Measurements from ENCODE around the gene MCC.
"Not testable (repeated sequence)": the region's sequence is repeated elsewhere in the genome, so short reads cannot be mapped to it uniquely, and the experiment has no call there.

MCC gene

GRCh38 chr5:113489299-113489698 lies 1.0 kb upstream of the MCC start:
- DNase-seq = peak; percentile 91 to 92

DNA sequence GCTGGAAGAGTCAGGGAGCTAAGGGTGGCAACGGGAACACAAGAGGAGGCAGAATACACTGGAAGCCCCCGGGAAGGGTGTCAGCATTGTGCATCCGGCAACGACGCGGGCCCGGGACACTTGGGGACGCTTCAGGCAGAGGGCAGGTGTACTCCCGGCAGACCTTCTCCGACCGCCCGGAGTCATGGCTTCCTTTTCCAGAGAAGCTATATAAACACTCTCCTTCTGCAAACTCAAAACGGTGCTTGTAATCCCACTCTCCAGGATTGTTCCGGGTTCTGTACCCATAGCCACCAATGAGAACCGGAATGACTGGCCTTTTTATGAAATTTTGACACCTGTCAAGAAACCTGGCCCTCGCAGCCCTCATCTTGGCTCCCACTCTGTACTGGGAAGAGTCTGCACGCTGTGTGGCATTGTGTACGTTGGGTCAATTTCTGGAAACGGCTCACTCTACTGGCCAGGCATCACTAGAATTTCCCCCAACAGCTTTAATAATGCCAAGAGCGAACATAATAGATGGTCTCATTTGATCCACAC lies 462 bp upstream of the MCC start:
- DNase-seq = no peak

GRCh38 chr5:113487416-113487780 lies 855 bp downstream of the MCC start:
- no peak for DNase-seq

DNA sequence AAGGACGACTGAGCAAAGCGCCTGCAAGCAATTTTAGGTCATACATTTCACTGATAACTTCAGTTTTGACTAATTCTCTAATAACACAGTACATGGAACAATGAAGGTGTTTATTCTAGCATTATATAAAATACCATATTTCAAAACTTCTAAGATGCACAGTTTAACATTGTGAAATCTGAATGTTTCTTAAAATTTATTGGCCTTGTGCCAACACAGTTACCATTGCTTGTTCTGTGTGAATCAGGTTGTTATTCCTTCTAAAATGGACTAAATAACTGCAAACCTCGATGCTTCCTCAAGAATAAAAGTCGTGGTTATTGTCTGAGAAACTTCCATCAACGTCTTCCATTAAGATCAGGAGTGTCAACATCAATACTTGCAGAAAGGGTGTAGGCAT lies 8.0 kb downstream of the MCC start:
- DNase-seq = no peak

- no peak for DNase-seq
These were observed 9.6 kb downstream of the MCC start for GRCh38 chr5:113478691-113479090.

- no peak for DNase-seq
These were observed 14.0 kb downstream of the MCC start for GRCh38 chr5:113474100-113474728.

DNA sequence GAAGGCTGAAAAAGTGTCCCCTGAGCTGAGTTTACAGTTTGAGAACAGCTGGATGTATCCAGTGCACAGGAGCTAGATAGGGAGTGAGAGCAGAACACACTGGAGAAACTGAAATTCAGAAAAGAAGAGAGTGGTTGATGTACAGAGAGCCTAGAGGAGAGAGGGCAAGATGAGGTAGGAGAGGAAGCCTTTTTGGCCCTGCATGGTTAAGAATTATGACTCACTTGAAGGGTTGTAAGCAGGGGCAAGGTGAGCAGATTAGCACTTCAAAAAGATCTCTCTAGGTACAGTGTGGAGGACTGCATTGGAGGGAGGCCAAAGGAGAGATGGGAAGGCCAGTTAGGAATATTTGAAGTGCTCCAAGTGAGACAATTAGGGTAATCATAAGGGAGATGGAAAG lies 25.2 kb downstream of the MCC start:
- DNase-seq = no peak

- DNase-seq = not testable (repeated sequence)
These were observed 31.1 kb downstream of the MCC start for GRCh38 chr5:113457106-113457505.

- DNase-seq = no peak
These were observed 35.3 kb downstream of the MCC start for GRCh38 chr5:113452941-113453340.

DNA sequence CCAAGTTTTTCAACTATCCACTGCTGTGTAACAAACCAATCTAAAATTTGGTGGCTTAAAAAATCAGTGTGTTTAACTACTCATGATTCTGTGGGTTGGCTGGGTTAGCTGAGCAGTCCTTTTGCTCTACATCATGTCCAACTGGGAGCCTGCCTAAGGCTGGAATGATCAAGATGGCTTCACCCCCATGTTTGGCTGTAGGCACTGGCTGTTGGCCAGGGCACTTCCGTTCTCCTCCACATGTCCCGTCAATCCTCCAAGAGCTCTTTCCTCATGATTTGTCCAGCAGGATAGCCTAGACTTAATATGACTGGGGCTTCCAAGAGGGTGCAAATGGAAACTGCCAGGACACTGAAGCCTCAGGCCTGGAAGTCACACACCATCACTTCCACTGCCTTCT lies 36.5 kb downstream of the MCC start:
- DNase-seq = no peak

DNA sequence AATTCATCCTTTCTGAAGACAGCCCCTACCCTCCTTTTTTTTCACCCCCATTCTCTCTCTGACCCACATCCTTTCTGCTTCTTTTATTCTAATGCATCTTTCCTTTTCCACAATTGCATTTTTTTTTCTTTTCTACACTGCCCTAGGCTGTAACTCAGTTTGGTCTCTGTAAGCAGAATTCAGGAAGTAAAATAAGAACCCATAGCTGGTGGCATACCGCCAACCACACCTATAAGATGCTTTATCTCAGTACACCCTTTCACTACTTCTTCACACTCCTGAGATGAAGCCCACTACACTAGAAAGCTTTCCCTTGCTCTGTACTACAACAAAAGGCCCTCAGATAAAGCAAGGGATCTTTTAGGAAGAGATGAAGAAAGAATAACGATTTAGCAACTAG lies 37.3 kb downstream of the MCC start:
- no peak for DNase-seq

- no peak for DNase-seq
These were observed 37.8 kb downstream of the MCC start for GRCh38 chr5:113450462-113450861.

GRCh38 chr5:113448252-113448651 lies 40.0 kb downstream of the MCC start:
- DNase-seq = no peak

DNA sequence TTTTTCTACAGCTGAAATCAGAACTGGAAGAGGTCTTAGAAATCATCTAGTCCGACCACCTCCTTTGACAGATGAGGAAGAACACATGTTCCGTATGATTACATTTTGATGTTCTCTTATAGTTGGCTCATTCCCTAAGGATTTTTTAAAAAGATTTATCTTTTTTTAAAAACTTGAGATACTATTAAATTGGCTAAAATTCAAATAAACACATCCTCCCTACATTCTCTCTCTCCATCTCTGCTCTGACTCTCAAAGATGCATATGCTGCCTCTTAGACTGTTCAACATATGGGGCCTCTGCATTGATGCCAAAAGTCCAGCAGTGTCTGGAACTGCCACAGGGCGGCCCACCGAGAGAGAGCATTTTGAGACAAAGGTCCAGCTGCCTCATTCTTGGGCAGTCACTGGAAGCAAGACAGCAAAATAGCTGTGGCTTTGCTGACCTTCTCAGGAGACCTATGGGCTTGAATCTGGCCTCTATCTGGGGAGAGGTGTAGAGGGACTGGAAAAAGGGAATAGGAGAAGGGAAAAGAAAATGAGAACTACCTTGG lies 40.7 kb downstream of the MCC start:
- no peak for DNase-seq

DNA sequence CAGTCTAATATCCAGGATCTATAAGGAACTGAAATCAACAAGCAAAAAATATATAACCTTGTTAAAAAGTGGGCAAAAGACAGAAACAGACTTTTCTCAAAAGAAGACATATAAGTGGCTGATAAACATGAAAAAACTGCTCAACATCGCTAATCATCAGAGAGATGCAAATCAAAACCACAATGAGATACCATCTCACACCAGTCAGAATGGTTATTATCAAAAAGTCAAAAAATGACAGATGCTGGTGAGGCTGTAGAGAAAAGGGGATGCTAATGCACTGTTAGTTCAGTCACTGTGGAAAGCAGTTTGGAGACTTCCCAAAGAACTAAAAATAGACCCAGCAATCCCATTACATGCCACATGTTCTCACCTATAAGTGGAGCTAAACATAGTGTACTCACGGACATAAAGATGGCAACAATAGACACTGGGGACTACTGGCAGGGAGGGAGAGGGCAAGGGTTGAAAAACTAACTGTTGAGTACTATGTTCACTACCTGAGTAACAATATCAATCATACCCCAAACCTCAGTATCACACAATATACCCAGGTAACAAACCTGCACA lies 41.8 kb downstream of the MCC start:
- no peak for DNase-seq

- no peak for DNase-seq
These were observed 51.1 kb downstream of the MCC start for GRCh38 chr5:113437111-113437510.

DNA sequence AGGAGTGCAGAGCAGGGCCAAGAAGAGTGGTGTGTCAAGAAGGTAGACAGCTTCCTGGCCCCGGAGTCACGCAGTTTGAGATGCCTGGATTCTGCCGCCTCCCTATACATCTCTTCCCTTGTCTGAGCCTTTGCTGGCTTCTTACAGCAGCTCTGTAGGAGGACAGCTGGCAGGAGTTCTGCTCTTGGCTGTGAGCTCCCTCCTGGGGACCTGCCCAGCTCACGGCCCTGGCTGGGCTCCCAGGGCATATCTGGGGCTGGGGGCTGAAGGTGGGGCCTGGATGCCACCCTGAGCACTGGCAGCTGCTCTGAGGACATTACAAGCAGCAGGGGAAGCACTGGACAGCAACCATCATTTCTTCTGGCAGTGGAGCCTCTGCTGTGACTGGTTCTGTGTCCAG lies 52.7 kb downstream of the MCC start:
- DNase-seq = no peak

GRCh38 chr5:113434889-113435288 lies 53.4 kb downstream of the MCC start, which contains the start of gene TSSK1B:
Gene TSSK1B, minus strand, starts transcription at chr5:113434989. Its CDS starts 150 bp downstream, at chr5:113434839.
- no peak for DNase-seq

DNA sequence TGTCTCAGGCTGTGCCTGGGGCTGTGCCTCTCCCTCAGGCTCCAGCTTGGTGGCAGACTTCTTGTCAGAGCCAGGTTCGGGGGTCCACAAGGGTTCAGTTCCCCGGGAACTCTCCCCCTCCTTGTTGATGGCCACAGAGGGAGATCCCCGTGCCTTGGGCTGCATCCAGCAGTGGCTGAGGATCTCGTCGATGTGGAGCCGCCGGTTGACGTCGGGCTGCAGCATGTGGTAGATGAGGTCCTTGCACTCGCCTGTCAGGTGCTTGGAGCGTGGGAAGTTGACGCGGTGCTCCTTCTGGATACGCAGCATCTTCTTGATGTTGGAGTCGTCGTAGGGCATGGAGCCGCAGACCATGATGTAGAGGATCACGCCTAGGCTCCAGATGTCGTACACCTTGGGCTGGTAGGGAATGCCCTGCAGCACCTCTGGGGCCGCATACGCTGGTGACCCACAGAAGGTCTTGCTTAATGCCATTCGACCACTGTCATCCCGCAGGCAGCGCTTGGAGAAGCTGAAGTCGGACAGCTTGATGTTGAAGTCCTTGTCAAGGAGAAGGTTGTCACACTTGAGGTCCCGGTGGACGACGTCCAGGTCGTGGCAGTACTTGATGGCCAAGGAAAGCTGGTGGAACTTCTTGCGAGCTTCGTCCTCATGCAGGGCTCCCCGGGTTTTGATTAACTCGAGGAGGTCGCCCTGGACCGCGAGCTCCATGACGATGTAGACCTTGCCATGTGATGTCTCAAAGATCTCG lies 54.2 kb downstream of the MCC start:
- DNase-seq = no peak

DNA sequence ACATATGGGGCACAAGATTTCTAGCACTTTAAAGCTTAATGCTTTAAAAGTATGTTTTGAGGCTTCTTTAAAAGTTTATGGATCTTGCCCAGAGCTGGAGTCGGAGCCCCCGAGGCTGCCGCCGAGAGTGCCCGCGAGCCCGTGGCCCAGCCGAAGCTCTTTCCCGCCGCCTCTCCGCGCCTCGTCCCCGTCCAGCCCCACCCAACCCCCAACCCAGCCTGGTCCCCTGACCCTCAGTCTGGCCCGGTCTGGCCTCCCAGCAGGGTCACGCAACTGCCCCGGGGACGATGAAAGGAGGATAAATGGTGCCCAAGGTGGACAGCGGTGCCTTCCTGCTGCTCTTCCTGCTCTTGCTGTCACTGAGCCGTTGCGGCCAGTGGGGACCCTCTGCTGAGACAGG lies 55.2 kb downstream of the MCC start:
- no peak for DNase-seq

DNA sequence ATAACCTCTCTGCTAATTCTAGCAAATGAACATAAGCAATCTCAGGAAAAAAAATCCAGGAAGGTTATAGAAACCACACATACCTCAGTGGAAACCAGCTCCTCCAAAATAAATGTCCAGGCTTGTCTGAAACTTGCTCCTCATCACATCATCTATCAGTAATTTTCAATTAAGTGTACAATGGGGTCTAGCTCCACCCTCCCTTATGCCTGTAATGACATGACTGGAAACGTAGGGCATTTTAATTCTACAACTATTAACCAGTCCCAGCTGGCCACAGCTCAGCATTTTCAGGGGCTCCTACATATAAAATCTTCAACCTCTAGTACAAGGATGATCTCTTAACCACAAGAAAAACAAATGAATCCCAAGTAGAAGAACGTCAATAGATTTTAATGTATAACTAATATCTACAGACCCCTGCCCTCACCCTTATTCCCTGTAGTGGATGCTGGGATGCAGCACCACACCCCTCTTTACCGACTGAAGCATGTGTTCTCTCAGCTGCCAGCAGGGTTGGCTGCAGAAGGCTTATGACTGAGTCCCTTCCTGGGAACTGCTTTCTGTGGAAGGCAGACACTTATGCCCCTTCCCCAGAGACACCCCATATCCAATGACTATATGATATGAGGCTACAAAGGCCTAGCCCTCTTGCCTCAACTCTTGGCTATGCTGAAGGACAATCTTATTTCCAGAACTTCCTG lies 60.2 kb downstream of the MCC start:
- DNase-seq = no peak

DNA sequence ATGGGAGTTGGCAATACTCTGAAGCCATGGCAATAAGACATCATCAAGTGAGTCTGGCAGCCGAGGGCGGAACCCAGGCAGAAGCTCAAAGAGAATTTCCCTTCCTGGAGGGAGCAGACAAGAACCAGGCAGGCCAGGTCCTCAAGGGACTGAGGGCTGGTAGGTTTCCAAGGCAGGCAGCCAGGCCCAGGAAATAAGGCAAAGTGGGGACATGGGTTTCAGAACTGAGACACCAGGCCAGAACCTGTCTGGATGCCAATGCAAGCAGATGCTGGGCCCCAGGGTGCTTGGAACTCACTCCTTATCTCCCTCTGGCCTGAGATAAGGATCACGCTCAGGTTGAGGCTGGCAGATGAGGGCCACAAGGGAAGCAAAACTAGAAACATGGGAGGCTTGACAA lies 62.3 kb downstream of the MCC start:
- no peak for DNase-seq

- DNase-seq = no peak
These were observed 66.6 kb downstream of the MCC start for GRCh38 chr5:113421693-113422092.

Data from Kasumi-1 (cell line).